Liver (tissue), 9 donors: Measurements from ENCODE around the gene AKR7A2. TPM values are rescaled to one million over a fixed set of nuclear protein-coding genes. Genes with fewer than 3 reads are reported as not detected.

Experiments
- DNase-seq: peaks from one replicate; pipeline ENCODE4 v3.0.0-alpha.2; 2017; ENCODE audit warnings: low spot score
- H3K27ac ChIP-seq, 2 donors: one replicate each; pipeline ENCODE4 v1.7.0; 2013; ENCODE audit warnings: inconsistent platforms in 2 of 2, low read length in 2 of 2, control low read depth in 1 of 2, low read depth in 1 of 2, mild to moderate bottlenecking in 1 of 2
- H3K27me3 ChIP-seq, 4 donors: one replicate each; pipeline versions ENCODE4 v1.6.1 to v1.7.0; 2013; ENCODE audit warnings: low read length in 3 of 4, inconsistent platforms in 1 of 4, mild to moderate bottlenecking in 1 of 4, moderate library complexity in 1 of 4; ENCODE audit not compliant: control insufficient read depth in 4 of 4, insufficient read depth in 4 of 4
- H3K36me3 ChIP-seq, 4 donors: one replicate each; pipeline versions ENCODE4 v1.6.1 to v1.7.0; 2013; ENCODE audit warnings: low read length in 3 of 4, mild to moderate bottlenecking in 3 of 4, low read depth in 1 of 4, moderate library complexity in 1 of 4; ENCODE audit not compliant: control insufficient read depth in 4 of 4, insufficient read depth in 3 of 4
- H3K4me1 ChIP-seq, 4 donors: one replicate each; pipeline versions ENCODE4 v1.6.1 to v1.7.0; 2013; ENCODE audit warnings: low read length in 3 of 4, mild to moderate bottlenecking in 3 of 4, moderate library complexity in 1 of 4; ENCODE audit not compliant: control insufficient read depth in 4 of 4, insufficient read depth in 4 of 4
- H3K4me3 ChIP-seq, 3 donors: one replicate each; pipeline versions ENCODE4 v1.6.1 to v1.7.0; 2013; ENCODE audit warnings: low read length in 3 of 3, control low read depth in 1 of 3, low read depth in 1 of 3, mild to moderate bottlenecking in 1 of 3
- H3K9ac ChIP-seq, 2 donors: one replicate each; pipeline ENCODE4 v1.7.0; 2013; ENCODE audit warnings: low read length in 2 of 2, mild to moderate bottlenecking in 2 of 2, moderate library complexity in 2 of 2, control low read depth in 1 of 2, low read depth in 1 of 2
- H3K9me3 ChIP-seq, 4 donors: one replicate each; pipeline versions ENCODE4 v1.6.1 to v1.7.0; 2013; ENCODE audit warnings: low read length in 3 of 4; ENCODE audit not compliant: control insufficient read depth in 4 of 4
- EGR1 ChIP-seq, 2 donors: IDR thresholded peaks; 2 replicates each; pipeline ENCODE4 v1.6.1; 2016 to 2018; ENCODE audit warnings: antibody characterized with exemption in 2 of 2, low read depth in 2 of 2
- FOXA1 ChIP-seq: IDR thresholded peaks from 2 replicates; pipeline ENCODE4 v1.6.1; 2016; ENCODE audit warnings: antibody characterized with exemption
- FOXA2 ChIP-seq: IDR thresholded peaks from 2 replicates; pipeline ENCODE4 v1.6.1; 2016; ENCODE audit warnings: antibody characterized with exemption
- GABPA ChIP-seq, 2 donors: IDR thresholded peaks in 1 of 2; conservative IDR thresholded peaks in 1 of 2; 2 replicates each; pipeline ENCODE4 v1.6.1; 2016; ENCODE audit warnings: antibody characterized with exemption in 2 of 2, mild to moderate bottlenecking in 1 of 2, moderate library complexity in 1 of 2
- HNF4A ChIP-seq, 2 donors: conservative IDR thresholded peaks; 2 replicates each; pipeline ENCODE4 v1.6.1; 2016; ENCODE audit warnings: antibody characterized with exemption in 2 of 2, mild to moderate bottlenecking in 2 of 2
- HNF4G ChIP-seq: IDR thresholded peaks from 2 replicates; pipeline ENCODE4 v1.6.1; 2016; ENCODE audit warnings: antibody characterized with exemption
- JUND ChIP-seq, 2 donors: IDR thresholded peaks; 2 replicates each; pipeline ENCODE4 v1.6.1; 2016; ENCODE audit warnings: antibody characterized with exemption in 2 of 2
- NR2F2 ChIP-seq: IDR thresholded peaks from 2 replicates; pipeline ENCODE4 v1.6.1; 2016; ENCODE audit warnings: antibody characterized with exemption
- RAD21 ChIP-seq, 2 donors: IDR thresholded peaks; 2 replicates each; pipeline ENCODE4 v1.6.1; 2016; ENCODE audit warnings: antibody characterized with exemption in 2 of 2, mild to moderate bottlenecking in 2 of 2
- RXRA ChIP-seq, 2 donors: IDR thresholded peaks; 2 replicates each; pipeline ENCODE4 v1.6.1; 2017 to 2018; ENCODE audit warnings: antibody characterized with exemption in 2 of 2, mild to moderate bottlenecking in 1 of 2
- SP1 ChIP-seq: IDR thresholded peaks from 2 replicates; pipeline ENCODE4 v1.6.1; 2018; ENCODE audit warnings: antibody characterized with exemption, mild to moderate bottlenecking
- WGBS: extraction: QIAGEN DNeasy Blood & Tissue Kit; methylation state at CpG from one replicate; pipeline ENCODE4 v1.1.7; 2013; 5-methylcytosine and 5-hydroxymethylcytosine counted together
- polyA plus RNA-seq, 2 donors: library from polyadenylated mRNA; stranded (reverse) in 1 of 2; unstranded in 1 of 2; fragments of 200-250 nt in 1 of 2; fragments of >200 nt in 1 of 2; fragmentation: Nextera tagmentation in 1 of 2; extraction: Ambion mirVana in 1 of 2; gene quantifications; one replicate each; pipeline versions ENCODE4 v1.2.1 to v1.2.3, GENCODE V29; 2013 to 2015
- total RNA-seq, 2 donors: library from RNA; depleted of rRNA; stranded (reverse); fragments of >200 nt; gene quantifications; one replicate each; pipeline ENCODE4 v1.2.3, GENCODE V29; 2014
- TF ChIP-seq, protein P1 (sequence below): IDR thresholded peaks from 2 replicates; pipeline ENCODE4 v1.6.1; 2016; ENCODE audit warnings: antibody characterized with exemption
- TF ChIP-seq, protein P2 (sequence below): IDR thresholded peaks from 2 replicates; pipeline ENCODE4 v1.6.1; 2016; ENCODE audit warnings: antibody characterized with exemption
- TF ChIP-seq, protein P3 (sequence below): IDR thresholded peaks from 2 replicates; pipeline ENCODE4 v1.6.1; 2016; ENCODE audit warnings: antibody characterized with exemption, mild to moderate bottlenecking
- TF ChIP-seq, protein P4 (sequence below): IDR thresholded peaks from 2 replicates; pipeline ENCODE4 v1.6.1; 2016; ENCODE audit warnings: antibody characterized with exemption
- TF ChIP-seq, protein P5 (sequence below): fragments of 150-350 bp; IDR thresholded peaks from 2 replicates; pipeline ENCODE4 v1.5.1; 2017; ENCODE audit warnings: improper control_type of control experiment, low read depth, low read length; ENCODE audit not compliant: missing input control
- donor health status: healthy.
- donor health status: healthy.
- donor health status: healthy.
- donor health status: healthy.
- donor health status: healthy.

Gene AKR7A2
- total and polyA plus RNA-seq, 4 donors, result 41.4 to 63.2 (median 49.8) TPM

DNA sequence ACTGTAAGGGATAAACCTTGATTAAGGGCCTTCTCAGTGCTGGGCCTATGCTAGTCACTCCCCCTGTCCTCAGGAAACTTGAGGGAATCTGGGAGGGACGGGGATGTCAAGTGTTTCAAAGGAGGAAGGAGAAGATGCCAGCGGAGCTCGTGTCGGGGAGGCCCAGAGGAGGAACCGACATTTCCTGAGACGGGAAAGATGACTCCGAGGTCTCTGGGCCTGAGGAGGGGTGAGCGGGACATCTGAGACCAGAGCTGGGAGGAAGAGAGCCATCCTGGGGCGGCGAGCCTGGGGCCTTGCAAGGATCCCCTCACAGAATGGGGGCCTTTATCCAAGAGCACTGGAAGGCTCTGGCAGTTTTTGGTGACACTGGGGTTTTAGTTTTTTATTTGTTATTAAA lies 10.5 kb upstream of the AKR7A2 start:
- 82% methylated on average over 10 of the region's 10 CpGs for WGBS
- peaks cover 13 to 51% (median 15%) of the 10 kb centered on the region in 4 donors for H3K36me3 ChIP-seq

DNA sequence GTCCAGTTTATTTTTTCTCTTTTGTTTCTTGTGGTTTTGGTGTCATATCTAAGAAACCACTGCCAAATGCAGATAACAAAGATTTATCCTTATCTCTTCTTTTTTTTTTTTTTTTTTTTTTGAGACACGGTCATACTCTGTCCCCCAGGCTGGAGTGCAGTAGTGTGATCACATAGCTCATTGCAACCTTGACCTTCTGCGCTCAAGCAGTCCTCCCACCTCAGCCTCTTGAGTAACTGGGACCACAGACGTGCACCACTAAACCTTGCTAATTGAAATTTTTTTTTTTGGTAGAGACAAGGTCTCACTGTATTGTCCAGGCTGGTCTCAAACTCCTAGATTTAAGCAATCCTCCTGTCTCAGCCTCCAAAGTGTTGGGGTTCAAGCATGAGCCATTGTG lies 9.1 kb upstream of the AKR7A2 start:
- H3K4me1 ChIP-seq, result peaks cover 0 to 3% (median 0%) of the 10 kb centered on the region in 4 donors
- no peak overlapping the region for H3K4me3 ChIP-seq
- no peaks in the 10 kb centered on the region for H3K27me3 ChIP-seq
- H3K27ac ChIP-seq, result no peak overlapping the region
- H3K36me3 ChIP-seq, result peaks cover 8 to 37% (median 15%) of the 10 kb centered on the region in 4 donors
- no peak for DNase-seq
- TF ChIP-seq GABPA (IDR thresholded peaks at IDR 0.05 in 1 of 2, conservative IDR thresholded peaks at IDR 0.05 in 1 of 2) (no peak), RAD21 (IDR thresholded peaks at IDR 0.05) (no peak), NR2F2 (no peak), FOXA1 (no peak), FOXA2 (no peak), HNF4G (no peak), HNF4A (conservative IDR thresholded peaks at IDR 0.05) (no peak), SP1 (no peak), RXRA (IDR thresholded peaks at IDR 0.05) (no peak)
- TF ChIP-seq, protein P1, sequence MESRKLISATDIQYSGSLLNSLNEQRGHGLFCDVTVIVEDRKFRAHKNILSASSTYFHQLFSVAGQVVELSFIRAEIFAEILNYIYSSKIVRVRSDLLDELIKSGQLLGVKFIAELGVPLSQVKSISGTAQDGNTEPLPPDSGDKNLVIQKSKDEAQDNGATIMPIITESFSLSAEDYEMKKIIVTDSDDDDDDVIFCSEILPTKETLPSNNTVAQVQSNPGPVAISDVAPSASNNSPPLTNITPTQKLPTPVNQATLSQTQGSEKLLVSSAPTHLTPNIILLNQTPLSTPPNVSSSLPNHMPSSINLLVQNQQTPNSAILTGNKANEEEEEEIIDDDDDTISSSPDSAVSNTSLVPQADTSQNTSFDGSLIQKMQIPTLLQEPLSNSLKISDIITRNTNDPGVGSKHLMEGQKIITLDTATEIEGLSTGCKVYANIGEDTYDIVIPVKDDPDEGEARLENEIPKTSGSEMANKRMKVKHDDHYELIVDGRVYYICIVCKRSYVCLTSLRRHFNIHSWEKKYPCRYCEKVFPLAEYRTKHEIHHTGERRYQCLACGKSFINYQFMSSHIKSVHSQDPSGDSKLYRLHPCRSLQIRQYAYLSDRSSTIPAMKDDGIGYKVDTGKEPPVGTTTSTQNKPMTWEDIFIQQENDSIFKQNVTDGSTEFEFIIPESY, result no peak
- no peaks in the 10 kb centered on the region for H3K9me3 ChIP-seq
- no peak overlapping the region for H3K9ac ChIP-seq
- 93% methylated on average over 3 of the region's 3 CpGs for WGBS

More for the DNA sequence above, 10.5 kb upstream of the AKR7A2 start:
- H3K9me3 ChIP-seq, result no peaks in the 10 kb centered on the region
- H3K4me3 ChIP-seq, result no peak overlapping the region
- TF ChIP-seq, protein P2, sequence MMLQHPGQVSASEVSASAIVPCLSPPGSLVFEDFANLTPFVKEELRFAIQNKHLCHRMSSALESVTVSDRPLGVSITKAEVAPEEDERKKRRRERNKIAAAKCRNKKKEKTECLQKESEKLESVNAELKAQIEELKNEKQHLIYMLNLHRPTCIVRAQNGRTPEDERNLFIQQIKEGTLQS, result no peak
- no peak for TF ChIP-seq SP1
- TF ChIP-seq, protein P3, sequence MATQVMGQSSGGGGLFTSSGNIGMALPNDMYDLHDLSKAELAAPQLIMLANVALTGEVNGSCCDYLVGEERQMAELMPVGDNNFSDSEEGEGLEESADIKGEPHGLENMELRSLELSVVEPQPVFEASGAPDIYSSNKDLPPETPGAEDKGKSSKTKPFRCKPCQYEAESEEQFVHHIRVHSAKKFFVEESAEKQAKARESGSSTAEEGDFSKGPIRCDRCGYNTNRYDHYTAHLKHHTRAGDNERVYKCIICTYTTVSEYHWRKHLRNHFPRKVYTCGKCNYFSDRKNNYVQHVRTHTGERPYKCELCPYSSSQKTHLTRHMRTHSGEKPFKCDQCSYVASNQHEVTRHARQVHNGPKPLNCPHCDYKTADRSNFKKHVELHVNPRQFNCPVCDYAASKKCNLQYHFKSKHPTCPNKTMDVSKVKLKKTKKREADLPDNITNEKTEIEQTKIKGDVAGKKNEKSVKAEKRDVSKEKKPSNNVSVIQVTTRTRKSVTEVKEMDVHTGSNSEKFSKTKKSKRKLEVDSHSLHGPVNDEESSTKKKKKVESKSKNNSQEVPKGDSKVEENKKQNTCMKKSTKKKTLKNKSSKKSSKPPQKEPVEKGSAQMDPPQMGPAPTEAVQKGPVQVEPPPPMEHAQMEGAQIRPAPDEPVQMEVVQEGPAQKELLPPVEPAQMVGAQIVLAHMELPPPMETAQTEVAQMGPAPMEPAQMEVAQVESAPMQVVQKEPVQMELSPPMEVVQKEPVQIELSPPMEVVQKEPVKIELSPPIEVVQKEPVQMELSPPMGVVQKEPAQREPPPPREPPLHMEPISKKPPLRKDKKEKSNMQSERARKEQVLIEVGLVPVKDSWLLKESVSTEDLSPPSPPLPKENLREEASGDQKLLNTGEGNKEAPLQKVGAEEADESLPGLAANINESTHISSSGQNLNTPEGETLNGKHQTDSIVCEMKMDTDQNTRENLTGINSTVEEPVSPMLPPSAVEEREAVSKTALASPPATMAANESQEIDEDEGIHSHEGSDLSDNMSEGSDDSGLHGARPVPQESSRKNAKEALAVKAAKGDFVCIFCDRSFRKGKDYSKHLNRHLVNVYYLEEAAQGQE, result no peak
- TF ChIP-seq, protein P4, sequence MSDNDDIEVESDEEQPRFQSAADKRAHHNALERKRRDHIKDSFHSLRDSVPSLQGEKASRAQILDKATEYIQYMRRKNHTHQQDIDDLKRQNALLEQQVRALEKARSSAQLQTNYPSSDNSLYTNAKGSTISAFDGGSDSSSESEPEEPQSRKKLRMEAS, result no peak
- TF ChIP-seq JUND (IDR thresholded peaks at IDR 0.05), result no peak
- TF ChIP-seq, protein P1, result no peak
- TF ChIP-seq, protein P5, sequence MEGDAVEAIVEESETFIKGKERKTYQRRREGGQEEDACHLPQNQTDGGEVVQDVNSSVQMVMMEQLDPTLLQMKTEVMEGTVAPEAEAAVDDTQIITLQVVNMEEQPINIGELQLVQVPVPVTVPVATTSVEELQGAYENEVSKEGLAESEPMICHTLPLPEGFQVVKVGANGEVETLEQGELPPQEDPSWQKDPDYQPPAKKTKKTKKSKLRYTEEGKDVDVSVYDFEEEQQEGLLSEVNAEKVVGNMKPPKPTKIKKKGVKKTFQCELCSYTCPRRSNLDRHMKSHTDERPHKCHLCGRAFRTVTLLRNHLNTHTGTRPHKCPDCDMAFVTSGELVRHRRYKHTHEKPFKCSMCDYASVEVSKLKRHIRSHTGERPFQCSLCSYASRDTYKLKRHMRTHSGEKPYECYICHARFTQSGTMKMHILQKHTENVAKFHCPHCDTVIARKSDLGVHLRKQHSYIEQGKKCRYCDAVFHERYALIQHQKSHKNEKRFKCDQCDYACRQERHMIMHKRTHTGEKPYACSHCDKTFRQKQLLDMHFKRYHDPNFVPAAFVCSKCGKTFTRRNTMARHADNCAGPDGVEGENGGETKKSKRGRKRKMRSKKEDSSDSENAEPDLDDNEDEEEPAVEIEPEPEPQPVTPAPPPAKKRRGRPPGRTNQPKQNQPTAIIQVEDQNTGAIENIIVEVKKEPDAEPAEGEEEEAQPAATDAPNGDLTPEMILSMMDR, result no peak
- TF ChIP-seq RXRA (IDR thresholded peaks at IDR 0.05), result no peak
- TF ChIP-seq HNF4A (conservative IDR thresholded peaks at IDR 0.05), result no peak
- no peak for TF ChIP-seq FOXA1
- TF ChIP-seq EGR1 (IDR thresholded peaks at IDR 0.05; ENCODE audit: low read depth in 2 of 2), result no peak
- TF ChIP-seq HNF4G, result no peak
- no peak overlapping the region for H3K27ac ChIP-seq
- DNase-seq, result no peak
- no peaks in the 10 kb centered on the region for H3K4me1 ChIP-seq
- no peaks in the 10 kb centered on the region for H3K27me3 ChIP-seq
- no peak overlapping the region for H3K9ac ChIP-seq
